ENCODE measurements around the gene GVQW3.

- TF ChIP-seq CTCF (IDR thresholded peaks at IDR 0.05) (no peak), POLR2A (IDR thresholded peaks at IDR 0.05) (no peak)
These were observed 19.8 kb downstream of the GVQW3 start for GRCh38 chr11:76400967-76401366.

All from lower leg skin (tissue), 3 donors.